ENCODE measurements around the gene COX7A2. TPM values are rescaled to one million over a fixed set of nuclear protein-coding genes. Genes with fewer than 3 reads are reported as not detected.

The COX7A2 gene
- total RNA-seq, 4 donors from 2014 or later: 166 to 413 (median 222) TPM

DNA sequence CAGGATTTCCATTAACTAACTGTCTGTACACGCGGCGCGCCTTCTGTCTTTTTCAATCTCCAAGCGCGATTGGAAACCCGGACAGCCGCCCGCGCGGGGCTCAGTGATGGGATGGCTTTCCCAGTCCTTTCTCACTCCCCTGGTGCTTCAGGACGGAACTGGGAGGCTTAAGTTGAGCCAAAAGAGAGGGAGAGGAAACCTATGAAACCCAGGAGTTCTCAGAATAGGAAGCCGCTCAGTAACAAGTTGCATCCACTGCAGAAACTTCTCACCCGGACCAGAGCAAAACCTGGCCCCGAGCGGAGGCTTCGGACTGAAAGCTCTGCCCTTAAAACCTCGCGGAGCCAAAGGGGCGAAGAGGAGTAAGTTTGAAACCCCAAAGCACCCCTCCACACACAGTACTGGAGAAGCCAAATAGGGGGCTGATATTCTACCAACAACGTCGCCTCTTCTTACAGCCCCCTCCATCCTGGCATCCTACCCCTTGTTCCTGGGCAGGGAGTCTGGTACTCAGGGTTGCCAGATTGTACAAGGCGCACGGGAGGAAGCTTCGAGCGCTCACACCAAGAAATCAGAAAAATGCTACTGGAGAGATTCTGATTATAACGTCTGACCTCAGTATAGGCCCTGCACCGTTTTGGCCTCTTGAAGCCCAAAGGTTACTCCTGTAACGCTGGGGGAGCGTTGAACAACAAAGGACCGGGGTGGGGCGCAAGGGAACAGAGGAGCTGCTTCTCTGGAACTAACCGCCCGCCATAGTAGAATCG is 36.8 kb downstream of the COX7A2 start:
- Histone ChIP-seq H3K27ac (peak overlapping the region; percentile 6 to 57 (median 44)), H3K36me3 (no peaks in the 10 kb centered on the region), H3K27me3 (peaks cover 36 to 56% (median 49%) of the 10 kb centered on the region in 3 donors), H3K9me3 (no peaks in the 10 kb centered on the region), H3K4me3 (peak overlapping the region; percentile 52 to 57 (median 56)), H3K4me1 (peaks cover 8 to 27% of the 10 kb centered on the region in 2 donors)
- DNase-seq (peak in 1 of 2 donors; percentile 14), ATAC-seq (no peak)
- in situ Hi-C loops (cut with MboI; ENCODE audit: low sequenced_read_pairs in 4 of 4): loop anchor here (10.0 to 25.0 kb wide), 9 partner anchors 452 to 1544 kb away; partner anchors contain the start of gene SLC17A5 (in 1 of the 4)
- no peak for TF ChIP-seq POLR2A (IDR thresholded peaks at IDR 0.05)
- TF ChIP-seq, protein P1, sequence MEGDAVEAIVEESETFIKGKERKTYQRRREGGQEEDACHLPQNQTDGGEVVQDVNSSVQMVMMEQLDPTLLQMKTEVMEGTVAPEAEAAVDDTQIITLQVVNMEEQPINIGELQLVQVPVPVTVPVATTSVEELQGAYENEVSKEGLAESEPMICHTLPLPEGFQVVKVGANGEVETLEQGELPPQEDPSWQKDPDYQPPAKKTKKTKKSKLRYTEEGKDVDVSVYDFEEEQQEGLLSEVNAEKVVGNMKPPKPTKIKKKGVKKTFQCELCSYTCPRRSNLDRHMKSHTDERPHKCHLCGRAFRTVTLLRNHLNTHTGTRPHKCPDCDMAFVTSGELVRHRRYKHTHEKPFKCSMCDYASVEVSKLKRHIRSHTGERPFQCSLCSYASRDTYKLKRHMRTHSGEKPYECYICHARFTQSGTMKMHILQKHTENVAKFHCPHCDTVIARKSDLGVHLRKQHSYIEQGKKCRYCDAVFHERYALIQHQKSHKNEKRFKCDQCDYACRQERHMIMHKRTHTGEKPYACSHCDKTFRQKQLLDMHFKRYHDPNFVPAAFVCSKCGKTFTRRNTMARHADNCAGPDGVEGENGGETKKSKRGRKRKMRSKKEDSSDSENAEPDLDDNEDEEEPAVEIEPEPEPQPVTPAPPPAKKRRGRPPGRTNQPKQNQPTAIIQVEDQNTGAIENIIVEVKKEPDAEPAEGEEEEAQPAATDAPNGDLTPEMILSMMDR (IDR thresholded peaks at IDR 0.05 in 4 of 5, conservative IDR thresholded peaks at IDR 0.05 in 1 of 5): no peak
- intact Hi-C loops (cut with DNase I; ENCODE audit: low total_unique reads): loop anchor here (5.0 to 10.0 kb wide), 4 partner anchors 109 to 1692 kb away; no protein-coding TSS in a partner anchor

DNA sequence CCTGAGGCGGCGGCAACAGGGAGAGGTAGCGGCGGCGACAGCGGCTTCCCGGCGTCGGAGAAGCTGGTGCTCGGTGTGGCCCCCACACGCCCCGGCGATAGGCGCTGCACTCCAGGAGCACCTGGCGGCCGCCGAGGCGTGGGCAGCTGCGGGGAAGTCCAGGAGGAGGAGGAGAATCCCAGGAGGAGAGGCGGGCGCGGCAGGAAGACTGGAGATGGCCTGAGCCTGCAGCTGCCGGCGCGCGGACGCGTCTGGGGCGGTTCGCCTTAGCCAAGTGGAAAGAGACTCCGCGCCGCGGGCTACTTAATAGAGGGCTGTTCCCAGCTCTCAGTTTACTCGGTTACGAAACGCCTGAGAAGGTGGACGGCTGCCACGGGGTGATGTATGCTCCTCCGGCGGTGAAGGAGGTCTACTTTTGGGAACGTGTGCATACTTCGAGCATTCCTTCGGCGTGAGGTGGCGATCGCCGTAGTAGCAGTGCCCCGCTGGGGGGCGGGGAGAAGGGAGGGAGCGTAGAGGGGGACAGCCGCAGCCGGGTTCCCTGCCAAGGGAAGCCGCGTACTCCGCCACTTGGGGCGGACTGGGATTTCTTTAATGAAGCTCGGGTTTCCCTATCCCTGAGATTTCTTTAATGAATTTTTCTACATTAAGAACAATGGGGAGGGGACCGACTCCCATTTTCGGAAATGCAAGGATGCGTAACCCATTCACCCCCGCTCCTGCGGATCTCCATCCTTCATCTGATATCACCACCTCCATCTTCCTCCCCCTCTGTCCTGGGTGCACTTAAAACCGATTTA is 37.6 kb downstream of the COX7A2 start, which contains the start of gene COL12A1:
TSS of gene COL12A1 (minus strand) at position 278 of the 800 bp plus-strand sequence. CDS start 3,261 bp downstream, outside the sequence.
- intact Hi-C loops (cut with DNase I; ENCODE audit: low total_unique reads) (loop anchor here (5.0 to 10.0 kb wide), 4 partner anchors 109 to 1691 kb away; no protein-coding TSS in a partner anchor), in situ Hi-C loops (cut with MboI; ENCODE audit: low sequenced_read_pairs in 4 of 4) (loop anchor here (10.0 to 25.0 kb wide), 9 partner anchors 451 to 1544 kb away; partner anchors contain the start of gene SLC17A5 (in 1 of the 4))
- peak; percentile 72 to 87 for DNase-seq
- Histone ChIP-seq H3K9me3 (no peaks in the 10 kb centered on the region), H3K27ac (peak within 1 kb of the TSS; percentile 46 to 62 (median 56)), H3K4me1 (peaks cover 8 to 27% of the 10 kb centered on the region in 2 donors), H3K4me3 (peak within 1 kb of the TSS; percentile 52 to 57 (median 56)), H3K27me3 (peaks cover 44 to 59% (median 54%) of the 10 kb centered on the region in 3 donors), H3K36me3 (no peaks in the 10 kb centered on the region)
- TF ChIP-seq POLR2A (IDR thresholded peaks at IDR 0.05): peak; percentile 31 to 59
- TF ChIP-seq, protein P1 (IDR thresholded peaks at IDR 0.05 in 4 of 5, conservative IDR thresholded peaks at IDR 0.05 in 1 of 5): no peak
- ATAC-seq: peak; percentile 61 to 70

DNA sequence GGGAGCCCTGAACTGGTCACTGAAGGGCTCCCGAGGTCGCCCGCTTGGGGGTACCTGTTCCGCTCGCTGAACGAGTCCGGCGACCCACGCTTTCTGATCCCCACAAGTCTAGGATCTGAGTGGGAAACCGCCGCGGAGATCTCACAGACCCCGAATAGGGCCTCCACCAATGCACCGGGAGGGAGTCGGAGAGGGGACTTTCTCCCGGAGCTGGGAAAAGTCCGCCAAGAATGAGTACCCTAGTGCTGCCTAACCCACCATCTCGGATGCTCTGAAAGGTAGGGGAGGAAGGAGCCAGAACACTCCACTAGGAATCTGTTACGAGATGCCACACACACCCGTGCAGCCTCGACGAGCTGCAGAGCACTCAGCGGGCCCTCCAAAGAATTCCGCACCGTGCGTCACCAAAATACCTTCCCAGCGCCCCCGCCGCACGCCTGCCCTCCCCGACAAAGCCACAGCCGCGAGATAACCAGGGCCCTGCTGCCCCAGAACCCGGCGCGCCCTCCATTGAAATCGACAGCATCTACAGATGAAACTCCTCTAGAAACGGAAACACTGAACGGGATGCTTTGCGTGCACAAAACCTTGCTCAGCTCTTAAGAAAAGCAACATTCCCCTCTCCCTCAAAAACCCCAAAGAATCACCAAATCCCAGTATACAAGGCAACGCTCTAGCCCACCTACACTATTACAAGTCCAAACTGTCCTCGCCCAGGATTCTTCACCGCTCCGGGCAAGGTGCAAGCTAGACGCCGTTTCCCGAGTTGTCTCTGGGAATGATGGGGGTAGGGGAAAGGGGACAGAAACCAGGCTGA is 38.4 kb downstream of the COX7A2 start:
- no peak for DNase-seq
- peak overlapping the region; percentile 46 to 62 (median 56) for H3K27ac ChIP-seq
- no peaks in the 10 kb centered on the region for H3K9me3 ChIP-seq
- peak overlapping the region; percentile 52 to 57 (median 56) for H3K4me3 ChIP-seq
- no peak for ATAC-seq
- H3K36me3 ChIP-seq: no peaks in the 10 kb centered on the region
- TF ChIP-seq, protein P1 (IDR thresholded peaks at IDR 0.05 in 4 of 5, conservative IDR thresholded peaks at IDR 0.05 in 1 of 5): no peak
- no peak for TF ChIP-seq POLR2A (IDR thresholded peaks at IDR 0.05)
- in situ Hi-C loops (cut with MboI; ENCODE audit: low sequenced_read_pairs in 4 of 4) (loop anchor here (10.0 to 25.0 kb wide), 9 partner anchors 450 to 1543 kb away; partner anchors contain the start of gene SLC17A5 (in 1 of the 4)), intact Hi-C loops (cut with DNase I; ENCODE audit: low total_unique reads) (loop anchor here (5.0 to 10.0 kb wide), 4 partner anchors 108 to 1690 kb away; no protein-coding TSS in a partner anchor)
- peaks cover 47 to 59% (median 54%) of the 10 kb centered on the region in 3 donors for H3K27me3 ChIP-seq
- peaks cover 8 to 27% of the 10 kb centered on the region in 2 donors for H3K4me1 ChIP-seq

Data from gastrocnemius medialis (tissue), 4 donors.